ENCODE results near the gene AIRE.

- TF ChIP-seq CTCF (IDR thresholded peaks at IDR 0.05) (no peak), POLR2A (IDR thresholded peaks at IDR 0.05) (no peak)
These were observed 28.5 kb downstream of the AIRE start for GRCh38 chr21:44314128-44314527.

All from upper lobe of left lung (tissue), 4 donors.